Upper lobe of left lung (tissue), 6 donors: ENCODE measurements around the gene MRPL51. TPM values are rescaled to one million over a fixed set of nuclear protein-coding genes. Genes with fewer than 3 reads are reported as not detected.
"Not testable (repeated sequence)": the region's sequence is repeated elsewhere in the genome, so short reads cannot be mapped to it uniquely, and the experiment has no call there.

Source experiments
- ATAC-seq, 2 donors: fragments of 200-7000 bp; cut with Tn5 transposase; one replicate each; pipeline ENCODE4 v1.9.1; 2022; ENCODE audit warnings: mild to moderate bottlenecking in 2 of 2, moderate library complexity in 2 of 2; ENCODE audit not compliant: low FRiP score in 2 of 2
- DNase-seq, 2 donors: peaks; one replicate each; pipeline ENCODE4 v3.0.0-alpha.2; 2019 to 2020
- H3K27ac ChIP-seq, 4 donors: fragments of 200-600 bp; sonication (generic); one replicate each; pipeline ENCODE4 v1.5.1; 2016 to 2019
- H3K27me3 ChIP-seq, 4 donors: fragments of 200-600 bp; sonication (generic); one replicate each; pipeline ENCODE4 v1.5.1; 2017 to 2019
- H3K36me3 ChIP-seq, 4 donors: fragments of 200-600 bp; sonication (generic); one replicate each; pipeline ENCODE4 v1.5.1; 2016 to 2019
- H3K4me1 ChIP-seq, 4 donors: fragments of 200-600 bp; sonication (generic); one replicate each; pipeline ENCODE4 v1.5.1; 2018 to 2019
- H3K4me3 ChIP-seq, 4 donors: fragments of 200-600 bp; sonication (generic); one replicate each; pipeline ENCODE4 v1.5.1; 2017 to 2019; ENCODE audit warnings: mild to moderate bottlenecking in 2 of 4, moderate library complexity in 1 of 4
- H3K9me3 ChIP-seq, 4 donors: fragments of 200-600 bp; sonication (generic); one replicate each; pipeline ENCODE4 v1.5.1; 2018 to 2019
- EP300 ChIP-seq, 4 donors: sonication (generic); formaldehyde crosslinking; IDR thresholded peaks; one replicate each; pipeline ENCODE4 v1.5.1; 2017; ENCODE audit warnings: antibody characterized with exemption in 4 of 4, control low read depth in 2 of 4
- POLR2A ChIP-seq, 4 donors: fragments of 450-650 bp; IDR thresholded peaks; one replicate each; pipeline ENCODE4 v1.5.1; 2016 to 2017; ENCODE audit warnings: antibody characterized with exemption in 4 of 4, mild to moderate bottlenecking in 2 of 4
- POLR2AphosphoS5 ChIP-seq, 2 donors: sonication (generic); formaldehyde crosslinking; IDR thresholded peaks; one replicate each; pipeline ENCODE4 v1.5.1; 2017; ENCODE audit warnings: antibody characterized with exemption in 2 of 2
- WGBS, 2 donors: methylation state at CpG; one replicate each; pipeline ENCODE4 v1.1.5; 2017 to 2018; 5-methylcytosine and 5-hydroxymethylcytosine counted together
- total RNA-seq, 6 donors: library from RNA; depleted of rRNA in 4 of 6; stranded (reverse); fragments of >200 nt in 4 of 6; gene quantifications; one replicate each; pipeline versions ENCODE4 v1.1.0 to v1.2.1, GENCODE V29; 2016 to 2021
- TF ChIP-seq, protein P1 (sequence below), 6 experiments: fragments of 450-650 bp in 4 of 6; fragments of 200-600 bp in 2 of 6; sonication (generic) in 2 of 6; IDR thresholded peaks; one replicate each; pipeline ENCODE4 v1.5.1; 2016 to 2019; ENCODE audit warnings: antibody characterized with exemption in 6 of 6
- donor health status: DM: no; HTN: no; CAD: no; lungs with moderate emphysema.
- donor health status: DM: no; HTN: yes; CAD: no; lungs with severe emphysema.

Gene MRPL51
- total RNA-seq, 6 donors from 2014 or later = 40.1 to 125 (median 67.2) TPM

DNA sequence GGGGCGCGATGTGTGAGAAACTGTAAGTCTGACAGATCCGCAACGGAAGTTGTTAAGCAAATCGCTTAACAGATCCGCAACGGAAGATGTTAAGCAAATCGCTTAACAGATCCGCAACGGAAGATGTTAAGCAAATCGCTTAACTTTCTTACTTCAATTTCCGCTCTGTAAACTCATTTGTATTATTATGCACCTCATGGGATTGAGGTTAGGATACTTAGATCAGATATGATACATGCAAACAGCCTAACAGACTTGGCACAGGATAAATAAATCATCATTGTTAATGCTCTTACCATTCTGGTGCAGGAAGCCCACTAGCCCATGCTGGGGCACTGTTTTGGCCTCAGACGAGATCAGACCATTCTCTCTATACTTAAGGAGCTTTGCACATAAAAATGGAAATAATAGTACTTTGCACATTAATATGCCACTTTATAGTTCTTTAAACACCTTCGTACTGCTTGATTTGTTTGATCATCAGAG is 1.2 kb upstream of the MRPL51 start:
- no peak for TF ChIP-seq EP300 (IDR thresholded peaks at IDR 0.05)
- peak overlapping the region in 3 of 4 donors; percentile 94 to 97 (median 95) for H3K27ac ChIP-seq
- peaks cover 18 to 26% (median 21%) of the 10 kb centered on the region in 4 donors for H3K4me1 ChIP-seq
- H3K9me3 ChIP-seq = no peaks in the 10 kb centered on the region
- WGBS, 2 donors = 1% methylated on average over 14 of the region's 14 CpGs
- peaks cover 0 to 41% (median 15%) of the 10 kb centered on the region in 4 donors for H3K36me3 ChIP-seq
- DNase-seq (no peak), ATAC-seq (peak in 1 of 2 donors; percentile 1)
- H3K4me3 ChIP-seq = peak overlapping the region; percentile 34 to 90 (median 84)
- H3K27me3 ChIP-seq = no peaks in the 10 kb centered on the region

DNA sequence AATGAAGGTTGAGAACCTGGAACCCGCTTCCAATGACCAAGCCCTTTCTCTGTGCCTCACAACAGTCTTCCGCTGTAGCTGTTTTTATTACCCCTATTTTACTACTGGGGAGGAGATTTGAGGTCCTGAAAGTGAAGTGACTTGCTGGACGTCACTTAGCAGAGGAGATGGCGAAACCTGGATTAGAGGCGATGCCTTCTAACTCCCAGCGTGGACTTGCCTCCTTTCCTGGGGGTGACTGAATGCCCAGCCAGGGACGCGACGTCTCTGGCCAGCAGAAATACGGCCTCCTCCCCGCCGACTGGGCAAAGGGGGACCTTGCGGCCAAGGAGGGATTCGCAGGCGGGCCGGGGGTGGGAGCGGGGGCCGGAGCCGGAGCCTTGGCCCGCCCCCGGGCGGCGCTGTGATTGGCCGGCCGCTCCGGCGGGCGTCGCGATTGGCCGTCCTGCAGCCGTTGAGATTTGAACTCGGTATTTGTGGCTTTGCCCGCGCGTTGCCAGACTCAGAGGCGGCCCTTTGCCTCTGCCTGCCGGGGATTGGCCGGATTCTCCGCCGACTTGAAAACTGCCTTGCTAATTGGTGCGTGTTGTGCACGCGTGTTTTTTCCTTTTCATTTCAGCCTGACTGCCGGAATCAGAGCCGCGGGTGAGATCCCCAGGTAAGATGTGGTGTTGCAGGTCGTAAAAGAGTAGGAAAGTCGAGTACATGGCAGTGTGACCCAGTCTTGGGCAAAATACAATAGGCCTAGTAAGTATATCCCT is 615 bp upstream of the MRPL51 start, which contains the start of gene NCAPD2:
TSS of gene NCAPD2 (plus strand) at position 606 of the 761 bp plus-strand sequence. CDS start 997 bp downstream, outside the sequence.
- ATAC-seq = peak; percentile 96 to 98
- peak; percentile 97 to 99 for DNase-seq
- Histone ChIP-seq H3K9me3 (no peaks in the 10 kb centered on the region), H3K36me3 (peaks cover 0 to 35% (median 10%) of the 10 kb centered on the region in 4 donors), H3K4me1 (peaks cover 18 to 26% (median 21%) of the 10 kb centered on the region in 4 donors), H3K27me3 (no peaks in the 10 kb centered on the region), H3K4me3 (peak within 1 kb of the TSS; percentile 83 to 92 (median 88)), H3K27ac (peak within 1 kb of the TSS; percentile 94 to 99 (median 96))
- no peak for TF ChIP-seq EP300 (IDR thresholded peaks at IDR 0.05)
- TF ChIP-seq, protein P1, sequence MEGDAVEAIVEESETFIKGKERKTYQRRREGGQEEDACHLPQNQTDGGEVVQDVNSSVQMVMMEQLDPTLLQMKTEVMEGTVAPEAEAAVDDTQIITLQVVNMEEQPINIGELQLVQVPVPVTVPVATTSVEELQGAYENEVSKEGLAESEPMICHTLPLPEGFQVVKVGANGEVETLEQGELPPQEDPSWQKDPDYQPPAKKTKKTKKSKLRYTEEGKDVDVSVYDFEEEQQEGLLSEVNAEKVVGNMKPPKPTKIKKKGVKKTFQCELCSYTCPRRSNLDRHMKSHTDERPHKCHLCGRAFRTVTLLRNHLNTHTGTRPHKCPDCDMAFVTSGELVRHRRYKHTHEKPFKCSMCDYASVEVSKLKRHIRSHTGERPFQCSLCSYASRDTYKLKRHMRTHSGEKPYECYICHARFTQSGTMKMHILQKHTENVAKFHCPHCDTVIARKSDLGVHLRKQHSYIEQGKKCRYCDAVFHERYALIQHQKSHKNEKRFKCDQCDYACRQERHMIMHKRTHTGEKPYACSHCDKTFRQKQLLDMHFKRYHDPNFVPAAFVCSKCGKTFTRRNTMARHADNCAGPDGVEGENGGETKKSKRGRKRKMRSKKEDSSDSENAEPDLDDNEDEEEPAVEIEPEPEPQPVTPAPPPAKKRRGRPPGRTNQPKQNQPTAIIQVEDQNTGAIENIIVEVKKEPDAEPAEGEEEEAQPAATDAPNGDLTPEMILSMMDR (IDR thresholded peaks at IDR 0.05) = peak; percentile 45 to 83 (median 78)
- TF ChIP-seq POLR2AphosphoS5 (IDR thresholded peaks at IDR 0.05) = peak; percentile 15 to 49
- TF ChIP-seq POLR2A (IDR thresholded peaks at IDR 0.05) = peak in 1 of 4 donors; percentile 61
- 0% methylated on average over 8 to 37 of the region's 49 CpGs for WGBS, 2 donors

DNA sequence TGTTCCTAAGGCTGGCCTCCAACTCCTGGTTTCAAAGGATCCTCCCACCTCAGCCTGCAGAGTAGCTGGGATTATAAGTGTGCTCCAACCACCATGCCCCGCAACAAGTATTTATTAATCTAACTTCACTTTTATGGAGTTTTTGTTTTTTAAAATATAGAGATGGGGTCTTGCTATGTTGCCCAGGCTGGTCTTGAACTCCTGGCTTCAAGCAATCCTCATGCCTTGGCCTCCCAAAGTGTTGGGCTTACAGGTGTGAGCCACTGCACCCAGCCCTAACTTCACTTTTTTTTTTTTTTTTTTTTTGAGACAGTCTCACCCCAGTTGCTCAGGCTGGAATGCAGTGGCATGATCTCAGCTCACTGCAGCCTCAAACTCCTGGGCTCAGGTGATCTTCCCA is 2.4 kb downstream of the MRPL51 start:
- not testable (repeated sequence) for H3K27me3 ChIP-seq, DNase-seq
- WGBS, 2 donors = 100% methylated on average over 1 of the region's 1 CpG

DNA sequence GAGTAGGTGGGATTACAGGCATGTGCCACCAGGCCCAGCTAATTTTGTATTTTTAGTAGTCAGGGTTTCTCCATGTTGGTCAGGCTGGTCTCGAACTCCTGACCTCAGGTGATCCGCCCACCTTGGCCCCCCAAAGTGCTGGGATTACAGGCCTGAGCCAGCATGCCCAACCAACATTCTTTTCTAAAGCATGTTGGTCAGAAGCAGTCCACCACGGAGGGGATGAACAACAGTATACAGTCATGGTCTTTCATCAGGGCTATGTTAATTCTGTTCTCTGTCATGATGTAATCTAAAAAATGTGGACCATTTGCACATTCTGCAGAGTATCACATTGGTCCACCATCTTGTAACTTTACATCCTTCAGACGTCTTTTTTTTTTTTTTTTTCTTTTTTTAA is 3.6 kb downstream of the MRPL51 start:
- no peaks in the 10 kb centered on the region for H3K9me3 ChIP-seq
- 71 to 78% methylated on average over 4 of the region's 4 CpGs for WGBS, 2 donors

More for the DNA sequence above, 2.4 kb downstream of the MRPL51 start:
- not testable (repeated sequence) for ATAC-seq, H3K4me3 ChIP-seq, H3K9me3 ChIP-seq, H3K27ac ChIP-seq
- Histone ChIP-seq H3K36me3 (peaks cover 0 to 13% (median 1%) of the 10 kb centered on the region in 4 donors), H3K4me1 (peaks cover 18 to 26% (median 20%) of the 10 kb centered on the region in 4 donors)

DNA sequence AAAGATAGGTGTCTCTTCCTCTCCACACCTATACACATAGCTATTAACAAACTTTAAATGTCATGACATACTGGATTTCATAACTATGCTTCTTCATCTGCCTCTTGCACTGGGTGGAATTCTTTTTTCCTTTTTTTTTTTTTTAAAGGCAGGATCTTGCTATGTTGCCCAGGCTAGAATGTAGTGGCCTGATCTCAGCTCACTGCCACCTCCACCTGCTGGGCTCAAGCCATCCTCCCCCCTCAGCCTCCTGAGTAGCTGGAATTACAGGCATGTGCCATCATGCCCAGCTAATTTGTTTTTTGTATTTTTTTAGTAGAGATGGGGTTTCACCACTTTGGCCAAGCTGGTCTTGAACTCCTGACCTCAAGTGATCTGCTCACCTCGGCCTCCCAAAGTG is 4.8 kb downstream of the MRPL51 start:
- 54 to 89% methylated on average over 1 of the region's 1 CpG for WGBS, 2 donors
- Histone ChIP-seq H3K4me1 (peaks cover 6 to 10% (median 7%) of the 10 kb centered on the region in 4 donors), H3K9me3 (no peaks in the 10 kb centered on the region), H3K27me3 (no peaks in the 10 kb centered on the region), H3K4me3 (no peak overlapping the region), H3K36me3 (peaks cover 0 to 13% (median 1%) of the 10 kb centered on the region in 4 donors), H3K27ac (no peak overlapping the region)
- no peak for DNase-seq
- no peak for ATAC-seq
- TF ChIP-seq POLR2A (IDR thresholded peaks at IDR 0.05) (no peak), POLR2AphosphoS5 (IDR thresholded peaks at IDR 0.05) (no peak)

More for the DNA sequence above, 3.6 kb downstream of the MRPL51 start:
- no peak for ATAC-seq
- Histone ChIP-seq H3K4me3 (no peak overlapping the region), H3K27ac (no peak overlapping the region), H3K36me3 (peaks cover 0 to 13% (median 1%) of the 10 kb centered on the region in 4 donors), H3K4me1 (peaks cover 9 to 14% (median 10%) of the 10 kb centered on the region in 4 donors), H3K27me3 (no peaks in the 10 kb centered on the region)
- TF ChIP-seq POLR2AphosphoS5 (IDR thresholded peaks at IDR 0.05) (no peak), EP300 (IDR thresholded peaks at IDR 0.05) (no peak), POLR2A (IDR thresholded peaks at IDR 0.05) (no peak)
- TF ChIP-seq, protein P1 (IDR thresholded peaks at IDR 0.05) = no peak
- DNase-seq = no peak

DNA sequence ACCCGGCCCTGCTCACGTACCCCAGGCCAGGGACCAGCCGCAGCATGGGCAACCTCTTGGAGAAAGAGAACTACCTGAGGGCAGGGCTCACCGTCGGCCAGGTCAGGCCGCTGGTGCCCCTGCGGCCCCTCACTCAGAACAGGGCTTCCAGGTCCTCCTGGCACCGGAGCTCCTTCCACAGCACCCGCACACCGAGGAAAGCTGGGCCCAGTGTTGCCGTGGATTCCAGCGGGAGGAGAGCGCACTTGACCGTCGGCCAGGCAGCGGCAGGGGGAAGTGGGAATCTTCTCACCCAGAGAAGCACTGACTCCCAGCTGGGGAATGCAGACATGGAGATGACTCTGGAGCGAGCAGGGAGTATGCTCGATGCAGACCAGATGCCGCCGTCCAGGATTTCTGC is 14.6 kb downstream of the MRPL51 start:
- no peak for TF ChIP-seq POLR2A (IDR thresholded peaks at IDR 0.05)
- peak in 1 of 2 donors; percentile 68 for DNase-seq
- H3K4me3 ChIP-seq = no peak overlapping the region
- peak; percentile 6 to 55 for ATAC-seq
- H3K4me1 ChIP-seq = no peaks in the 10 kb centered on the region
- no peaks in the 10 kb centered on the region for H3K36me3 ChIP-seq
- H3K27me3 ChIP-seq = no peaks in the 10 kb centered on the region
- 88 to 93% methylated on average over 6 to 12 of the region's 20 CpGs for WGBS, 2 donors
- no peaks in the 10 kb centered on the region for H3K9me3 ChIP-seq
- no peak overlapping the region for H3K27ac ChIP-seq

DNA sequence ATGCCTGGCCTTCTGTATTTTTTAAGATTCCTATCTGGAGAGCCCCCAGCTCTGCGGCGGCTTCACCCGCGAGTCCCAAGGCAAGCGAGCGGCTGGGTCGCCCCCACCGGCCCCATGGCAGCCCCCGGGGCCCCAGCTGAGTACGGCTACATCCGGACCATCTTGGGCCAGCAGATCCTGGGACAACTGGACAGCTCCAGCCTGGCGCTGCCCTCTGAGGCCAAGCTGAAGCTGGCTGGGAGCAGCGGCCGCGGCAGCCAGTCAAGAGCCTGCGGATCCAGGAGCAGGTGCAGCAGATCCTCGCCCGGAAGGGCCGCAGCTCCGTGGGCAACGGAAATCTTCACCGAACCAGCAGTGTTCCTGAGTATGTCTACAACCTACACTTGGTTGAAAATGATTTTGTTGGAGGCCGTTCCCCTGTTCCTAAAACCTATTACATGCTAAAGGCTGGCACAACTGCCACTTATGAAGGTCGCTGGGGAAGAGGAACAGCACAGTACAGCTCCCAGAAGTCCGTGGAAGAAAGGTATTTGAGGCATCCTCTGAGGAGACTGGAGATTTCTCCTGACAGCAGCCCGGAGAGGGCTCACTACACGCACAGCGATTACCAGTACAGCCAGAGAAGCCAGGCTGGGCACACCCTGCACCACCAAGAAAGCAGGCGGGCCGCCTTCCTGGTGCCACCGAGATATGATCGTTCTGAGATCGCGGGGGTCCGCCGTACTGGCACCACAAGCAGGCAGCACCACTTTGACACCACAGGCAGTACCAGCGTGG is 15.3 kb downstream of the MRPL51 start:
- H3K4me3 ChIP-seq, H3K9me3 ChIP-seq, H3K27ac ChIP-seq, H3K36me3 ChIP-seq, H3K27me3 ChIP-seq, H3K4me1 ChIP-seq: not testable (repeated sequence)
- peak in 1 of 2 donors; percentile 74 for DNase-seq
- WGBS, 2 donors = 92 to 96% methylated on average over 19 to 32 of the region's 37 CpGs
- ATAC-seq = peak in 1 of 2 donors; percentile 23
